Epithelial cell of esophagus (primary cell): ENCODE data around the gene ABHD15.

ENCODE experiments used
- DNase-seq: peaks from one replicate; pipeline ENCODE4 v3.0.0; 2010; ENCODE audit warnings: low read depth
- H3K4me3 ChIP-seq: 2 replicates; pipeline ENCODE4 v1.5.1; 2011; ENCODE audit warnings: mild to moderate bottlenecking, low read length, control low read depth
- TF ChIP-seq, protein P1 (sequence below): IDR thresholded peaks from 2 replicates; pipeline ENCODE4 v1.5.1; 2011; ENCODE audit warnings: low read depth, mild to moderate bottlenecking, low read length, control low read depth, inconsistent platforms; ENCODE audit not compliant: insufficient read depth; ENCODE audit errors: missing control alignments

The ABHD15 gene

DNA sequence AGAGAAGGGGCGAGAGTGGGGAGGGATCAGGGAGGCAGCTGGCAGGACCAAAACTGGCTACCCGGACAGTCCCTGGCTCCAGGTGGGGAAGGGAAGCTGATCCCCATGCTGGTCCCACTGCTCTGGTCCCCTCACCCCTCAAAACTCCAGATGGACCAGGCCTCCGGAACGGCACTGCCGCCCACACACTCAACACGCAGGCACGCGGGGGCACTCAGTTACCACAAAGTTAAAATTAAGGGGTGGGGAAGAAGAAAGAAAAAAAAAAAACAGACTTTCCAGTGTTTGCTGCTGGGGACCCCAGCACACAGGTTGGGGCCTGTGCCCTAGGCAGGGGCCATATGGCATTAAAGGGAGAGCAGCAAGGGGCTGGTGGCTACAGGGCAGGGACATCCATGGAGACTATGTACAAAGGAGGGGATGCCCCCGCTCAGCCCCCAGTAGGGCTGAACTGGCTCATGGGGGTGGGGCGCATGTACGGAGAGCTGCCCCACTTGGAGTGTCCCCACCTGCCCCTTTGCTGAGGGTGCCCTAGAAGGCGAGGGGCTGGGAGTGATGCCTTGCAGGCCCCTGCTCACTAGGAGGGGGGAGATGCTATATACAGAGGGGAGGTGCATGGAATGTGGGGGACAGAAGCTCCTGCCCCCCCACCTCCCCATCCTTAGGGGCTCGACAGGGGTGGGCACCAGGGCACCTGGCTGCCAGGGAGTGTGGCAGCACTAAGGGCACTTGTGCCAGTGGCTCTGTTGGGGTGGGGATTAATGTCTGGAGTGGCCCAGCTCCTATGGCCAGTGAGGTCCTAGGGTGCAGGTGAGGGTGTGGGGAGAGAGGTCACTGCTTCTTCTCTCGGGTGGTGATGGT is 7.3 kb upstream of the ABHD15 start:
- no peak for DNase-seq
- TF ChIP-seq, protein P1, sequence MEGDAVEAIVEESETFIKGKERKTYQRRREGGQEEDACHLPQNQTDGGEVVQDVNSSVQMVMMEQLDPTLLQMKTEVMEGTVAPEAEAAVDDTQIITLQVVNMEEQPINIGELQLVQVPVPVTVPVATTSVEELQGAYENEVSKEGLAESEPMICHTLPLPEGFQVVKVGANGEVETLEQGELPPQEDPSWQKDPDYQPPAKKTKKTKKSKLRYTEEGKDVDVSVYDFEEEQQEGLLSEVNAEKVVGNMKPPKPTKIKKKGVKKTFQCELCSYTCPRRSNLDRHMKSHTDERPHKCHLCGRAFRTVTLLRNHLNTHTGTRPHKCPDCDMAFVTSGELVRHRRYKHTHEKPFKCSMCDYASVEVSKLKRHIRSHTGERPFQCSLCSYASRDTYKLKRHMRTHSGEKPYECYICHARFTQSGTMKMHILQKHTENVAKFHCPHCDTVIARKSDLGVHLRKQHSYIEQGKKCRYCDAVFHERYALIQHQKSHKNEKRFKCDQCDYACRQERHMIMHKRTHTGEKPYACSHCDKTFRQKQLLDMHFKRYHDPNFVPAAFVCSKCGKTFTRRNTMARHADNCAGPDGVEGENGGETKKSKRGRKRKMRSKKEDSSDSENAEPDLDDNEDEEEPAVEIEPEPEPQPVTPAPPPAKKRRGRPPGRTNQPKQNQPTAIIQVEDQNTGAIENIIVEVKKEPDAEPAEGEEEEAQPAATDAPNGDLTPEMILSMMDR = no peak
- H3K4me3 ChIP-seq = no peak overlapping the region

DNA sequence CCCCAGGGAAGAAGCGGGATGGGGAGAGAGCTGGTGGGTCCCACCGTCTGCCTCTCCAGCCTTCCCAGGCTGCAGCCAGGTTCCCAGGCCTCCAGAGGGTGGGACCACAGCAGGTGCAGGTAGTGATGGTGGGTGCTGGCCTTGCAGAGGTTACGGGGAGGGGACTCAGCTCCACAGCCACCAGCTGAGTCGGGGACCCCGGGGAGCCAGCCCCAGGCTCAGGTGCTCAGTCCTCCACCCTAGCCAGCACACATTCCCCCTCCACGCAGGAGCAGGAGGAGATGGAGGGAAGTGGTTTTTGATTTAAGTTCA is 6.7 kb upstream of the ABHD15 start:
- H3K4me3 ChIP-seq = no peak overlapping the region
- TF ChIP-seq, protein P1 = no peak
- no peak for DNase-seq

DNA sequence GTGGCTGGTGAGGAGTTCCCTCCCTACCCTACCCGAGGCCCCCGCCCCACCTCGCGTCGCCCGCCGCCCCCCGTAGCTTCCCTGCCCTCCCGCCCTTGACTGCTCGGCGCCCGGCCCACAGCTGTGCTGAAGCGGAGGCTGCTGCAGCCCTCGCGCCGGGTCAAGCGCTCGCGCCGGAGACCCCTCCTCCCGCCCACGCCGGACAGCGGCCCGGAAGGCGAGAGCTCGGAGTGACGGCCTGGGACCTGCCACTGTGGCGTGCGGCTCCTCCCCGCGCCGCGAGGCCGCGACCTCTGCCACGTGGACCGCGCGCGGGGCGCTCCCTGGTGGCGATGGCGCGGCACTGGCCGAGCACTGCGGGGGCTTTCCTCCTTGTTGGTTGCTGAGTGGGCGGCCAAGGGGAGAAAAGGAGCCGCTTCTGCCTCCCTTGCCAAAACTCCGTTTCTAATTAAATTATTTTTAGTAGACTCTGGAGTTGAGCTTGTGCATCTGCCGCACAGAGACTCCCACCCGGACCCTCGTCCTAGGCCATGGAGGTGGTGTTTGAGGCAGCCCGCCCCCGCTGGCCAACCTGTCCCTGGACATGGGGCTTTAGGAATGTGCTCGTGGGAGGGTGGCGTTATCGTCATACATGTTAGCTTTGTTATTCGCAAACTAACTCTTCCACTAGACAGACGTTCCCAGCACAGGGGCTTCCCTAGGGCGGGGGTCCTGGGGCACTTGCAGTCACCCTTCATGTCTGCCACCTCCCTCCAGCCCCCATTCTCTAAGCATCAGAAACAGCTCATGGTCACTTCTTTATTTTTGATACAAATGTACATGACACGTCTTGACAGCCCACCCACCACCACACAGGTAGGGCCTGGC is 6.1 kb upstream of the ABHD15 start:
- no peak overlapping the region for H3K4me3 ChIP-seq
- no peak for DNase-seq
- TF ChIP-seq, protein P1 = peak; percentile 42

DNA sequence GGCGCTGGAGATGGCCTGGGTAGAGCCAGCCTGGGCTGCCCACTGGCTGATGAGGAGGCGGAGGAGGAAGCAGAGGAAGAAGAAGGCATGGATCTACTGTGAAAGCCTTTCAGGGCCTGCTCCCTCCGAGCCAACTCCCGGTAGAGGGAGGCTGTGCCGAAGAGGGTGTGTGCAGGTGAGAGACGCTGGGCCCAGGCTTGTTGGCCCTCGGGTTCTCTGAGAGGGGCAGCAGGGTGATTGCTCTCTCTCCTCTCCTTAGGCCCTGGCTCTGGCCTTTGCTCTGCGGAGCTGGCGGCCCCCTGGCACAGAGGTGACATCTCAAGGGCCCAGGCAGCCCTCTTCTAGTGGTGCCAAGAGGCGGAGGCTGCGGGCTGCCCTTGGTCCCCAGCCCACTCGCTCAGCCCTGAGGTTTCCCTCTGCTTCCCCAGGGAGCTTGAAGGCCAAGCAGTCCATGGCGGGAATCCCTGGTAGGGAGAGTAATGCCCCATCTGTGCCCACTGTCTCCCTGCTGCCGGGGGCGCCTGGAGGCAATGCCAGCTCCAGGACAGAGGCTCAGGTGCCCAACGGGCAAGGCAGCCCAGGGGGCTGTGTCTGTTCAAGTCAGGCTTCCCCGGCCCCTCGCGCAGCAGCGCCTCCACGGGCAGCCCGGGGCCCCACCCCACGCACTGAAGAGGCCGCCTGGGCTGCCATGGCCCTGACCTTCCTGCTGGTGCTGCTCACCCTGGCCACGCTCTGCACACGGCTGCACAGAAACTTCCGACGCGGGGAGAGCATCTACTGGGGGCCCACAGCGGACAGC is 5.2 kb upstream of the ABHD15 start:
- no peak overlapping the region for H3K4me3 ChIP-seq
- TF ChIP-seq, protein P1 = no peak
- no peak for DNase-seq

DNA sequence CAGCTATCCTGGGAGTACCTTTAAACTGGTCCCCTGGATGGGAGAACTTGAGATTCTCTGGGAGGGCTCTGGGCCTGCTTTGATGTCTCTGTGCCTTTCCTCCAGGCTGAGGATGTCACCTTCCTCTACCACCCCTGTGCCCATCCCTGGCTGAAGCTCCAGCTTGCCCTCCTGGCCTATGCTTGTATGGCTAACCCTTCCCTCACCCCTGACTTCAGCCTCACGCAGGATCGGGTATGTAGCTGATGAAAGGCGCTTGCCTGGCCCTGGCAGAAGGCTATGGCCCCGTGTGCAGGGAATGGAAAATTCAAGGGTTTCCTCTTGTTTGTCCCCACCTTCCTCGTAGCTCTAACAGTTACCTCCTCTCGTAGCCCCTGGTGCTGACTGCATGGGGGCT is 4.6 kb upstream of the ABHD15 start:
- no peak overlapping the region for H3K4me3 ChIP-seq
- TF ChIP-seq, protein P1 = no peak
- DNase-seq = no peak

DNA sequence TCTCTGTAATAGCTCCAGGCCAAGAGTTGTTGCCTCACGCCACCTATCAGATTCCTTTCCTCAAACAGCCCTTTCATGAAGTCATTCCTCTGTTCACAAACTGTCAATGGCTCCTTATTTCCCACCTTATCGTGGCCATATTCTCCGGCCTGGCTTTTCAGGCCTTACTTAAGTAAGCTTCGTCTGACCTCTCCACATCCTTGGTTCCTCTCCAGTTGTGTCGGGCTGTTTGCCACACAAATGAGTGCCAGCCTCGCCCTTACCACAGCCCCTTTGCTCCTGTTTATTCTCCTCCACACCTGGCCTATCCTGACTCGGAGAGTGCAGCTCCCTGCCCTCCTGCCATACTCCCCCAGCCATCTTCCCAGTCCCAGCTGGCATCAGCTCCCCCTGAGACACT is 3.7 kb upstream of the ABHD15 start:
- TF ChIP-seq, protein P1 = no peak
- DNase-seq = no peak

More for the DNA sequence above, 3.7 kb upstream of the ABHD15 start:
- no peak overlapping the region for H3K4me3 ChIP-seq
